Stimulated activated naive CD8-positive, alpha-beta T cell treated with anti-CD3 and anti-CD28 coated beads, Interleukin-15, Interleukin-2, amounts not matched to agents 100 ng/mL and 50 ng/mL, for 24 hours (primary cell): ENCODE results near the gene NT5DC4.
"Not testable (repeated sequence)": the region's sequence is repeated elsewhere in the genome, so short reads cannot be mapped to it uniquely, and the experiment has no call there.

Source experiments
- H3K27ac Mint-ChIP-seq: one replicate; pipeline ENCODE4 v1.8.0; 2021; ENCODE audit warnings: mild to moderate bottlenecking, mixed read lengths
- H3K27me3 Mint-ChIP-seq: one replicate; pipeline ENCODE4 v1.8.0; 2021; ENCODE audit warnings: mixed read lengths
- H3K36me3 Mint-ChIP-seq: one replicate; pipeline ENCODE4 v1.8.0; 2021; ENCODE audit warnings: low read depth, mixed read lengths
- H3K4me1 Mint-ChIP-seq: one replicate; pipeline ENCODE4 v1.8.0; 2021; ENCODE audit warnings: low read depth, mixed read lengths
- H3K4me3 Mint-ChIP-seq: one replicate; pipeline ENCODE4 v1.8.0; 2021; ENCODE audit warnings: mild to moderate bottlenecking, mixed read lengths
- H3K9me3 Mint-ChIP-seq: one replicate; pipeline ENCODE4 v1.8.0; 2021; ENCODE audit warnings: mixed read lengths

Gene NT5DC4

GRCh38 chr2:112712465-112712864 is 8.4 kb upstream of the NT5DC4 start:
- H3K4me1 Mint-ChIP-seq, result peaks cover 29% of the 10 kb centered on the region
- no peaks in the 10 kb centered on the region for H3K9me3 Mint-ChIP-seq
- H3K4me3 Mint-ChIP-seq, result no peak overlapping the region
- no peaks in the 10 kb centered on the region for H3K36me3 Mint-ChIP-seq
- no peak overlapping the region for H3K27ac Mint-ChIP-seq
- no peaks in the 10 kb centered on the region for H3K27me3 Mint-ChIP-seq

- no peaks in the 10 kb centered on the region for H3K9me3 Mint-ChIP-seq
- no peaks in the 10 kb centered on the region for H3K27me3 Mint-ChIP-seq
- H3K4me3 Mint-ChIP-seq, result no peak overlapping the region
- H3K36me3 Mint-ChIP-seq, result no peaks in the 10 kb centered on the region
- H3K4me1 Mint-ChIP-seq, result peaks cover 24% of the 10 kb centered on the region
- H3K27ac Mint-ChIP-seq, result no peak overlapping the region
Measured at GRCh38 chr2:112712903-112713584, 7.8 kb upstream of the NT5DC4 start.

GRCh38 chr2:112713585-112713925 is 7.3 kb upstream of the NT5DC4 start:
- Mint-ChIP-seq H3K27me3 (no peaks in the 10 kb centered on the region), H3K4me1 (peaks cover 18% of the 10 kb centered on the region), H3K36me3 (no peaks in the 10 kb centered on the region), H3K27ac (no peak overlapping the region), H3K9me3 (no peaks in the 10 kb centered on the region), H3K4me3 (no peak overlapping the region)

- Mint-ChIP-seq H3K36me3 (no peaks in the 10 kb centered on the region), H3K4me1 (peaks cover 15% of the 10 kb centered on the region), H3K9me3 (no peaks in the 10 kb centered on the region), H3K27ac (no peak overlapping the region), H3K27me3 (no peaks in the 10 kb centered on the region), H3K4me3 (no peak overlapping the region)
Measured at GRCh38 chr2:112713926-112714325, 6.9 kb upstream of the NT5DC4 start.

- H3K36me3 Mint-ChIP-seq, result no peaks in the 10 kb centered on the region
- no peak overlapping the region for H3K4me3 Mint-ChIP-seq
- peaks cover 12% of the 10 kb centered on the region for H3K4me1 Mint-ChIP-seq
- no peak overlapping the region for H3K27ac Mint-ChIP-seq
- H3K27me3 Mint-ChIP-seq, result no peaks in the 10 kb centered on the region
- no peaks in the 10 kb centered on the region for H3K9me3 Mint-ChIP-seq
Measured at GRCh38 chr2:112714331-112714730, 6.5 kb upstream of the NT5DC4 start.

- H3K4me1 Mint-ChIP-seq, result peaks cover 12% of the 10 kb centered on the region
- no peak overlapping the region for H3K4me3 Mint-ChIP-seq
- no peaks in the 10 kb centered on the region for H3K27me3 Mint-ChIP-seq
- H3K27ac Mint-ChIP-seq, result no peak overlapping the region
- H3K9me3 Mint-ChIP-seq, result no peaks in the 10 kb centered on the region
- no peaks in the 10 kb centered on the region for H3K36me3 Mint-ChIP-seq
Measured at GRCh38 chr2:112714836-112715631, 5.8 kb upstream of the NT5DC4 start.

- peaks cover 12% of the 10 kb centered on the region for H3K4me1 Mint-ChIP-seq
- not testable (repeated sequence) for H3K9me3 Mint-ChIP-seq, H3K4me3 Mint-ChIP-seq, H3K27me3 Mint-ChIP-seq, H3K27ac Mint-ChIP-seq, H3K36me3 Mint-ChIP-seq
Measured at GRCh38 chr2:112716094-112716493, 4.7 kb upstream of the NT5DC4 start.

GRCh38 chr2:112716826-112717352 is 3.9 kb upstream of the NT5DC4 start:
- peaks cover 12% of the 10 kb centered on the region for H3K4me1 Mint-ChIP-seq
- H3K36me3 Mint-ChIP-seq, result not testable (repeated sequence)

GRCh38 chr2:112718863-112719370 is 1.9 kb upstream of the NT5DC4 start:
- H3K4me3 Mint-ChIP-seq, result no peak overlapping the region
- no peaks in the 10 kb centered on the region for H3K4me1 Mint-ChIP-seq
- no peaks in the 10 kb centered on the region for H3K9me3 Mint-ChIP-seq
- H3K27me3 Mint-ChIP-seq, result no peaks in the 10 kb centered on the region
- no peak overlapping the region for H3K27ac Mint-ChIP-seq
- H3K36me3 Mint-ChIP-seq, result no peaks in the 10 kb centered on the region

More at GRCh38 chr2:112716826-112717352, 3.9 kb upstream of the NT5DC4 start:
- not testable (repeated sequence) for H3K27ac Mint-ChIP-seq, H3K27me3 Mint-ChIP-seq, H3K9me3 Mint-ChIP-seq, H3K4me3 Mint-ChIP-seq

GRCh38 chr2:112721819-112722522 is 1.2 kb downstream of the NT5DC4 start:
- Mint-ChIP-seq H3K27ac (no peak overlapping the region), H3K4me1 (no peaks in the 10 kb centered on the region), H3K9me3 (no peaks in the 10 kb centered on the region), H3K4me3 (no peak overlapping the region), H3K36me3 (no peaks in the 10 kb centered on the region), H3K27me3 (no peaks in the 10 kb centered on the region)

GRCh38 chr2:112722816-112723546 is 2.2 kb downstream of the NT5DC4 start:
- Mint-ChIP-seq H3K4me3 (no peak overlapping the region), H3K36me3 (no peaks in the 10 kb centered on the region), H3K27ac (no peak overlapping the region), H3K27me3 (no peaks in the 10 kb centered on the region), H3K9me3 (no peaks in the 10 kb centered on the region), H3K4me1 (no peaks in the 10 kb centered on the region)

- Mint-ChIP-seq H3K9me3 (no peaks in the 10 kb centered on the region), H3K4me3 (no peak overlapping the region), H3K36me3 (no peaks in the 10 kb centered on the region), H3K4me1 (no peaks in the 10 kb centered on the region), H3K27me3 (no peaks in the 10 kb centered on the region), H3K27ac (no peak overlapping the region)
Measured at GRCh38 chr2:112723547-112723940, 2.7 kb downstream of the NT5DC4 start.

- H3K4me3 Mint-ChIP-seq, result no peak overlapping the region
- no peaks in the 10 kb centered on the region for H3K4me1 Mint-ChIP-seq
- H3K36me3 Mint-ChIP-seq, result no peaks in the 10 kb centered on the region
- H3K27ac Mint-ChIP-seq, result no peak overlapping the region
- no peaks in the 10 kb centered on the region for H3K9me3 Mint-ChIP-seq
- no peaks in the 10 kb centered on the region for H3K27me3 Mint-ChIP-seq
Measured at GRCh38 chr2:112723995-112724394, 3.2 kb downstream of the NT5DC4 start.

GRCh38 chr2:112724591-112725525 is 4.0 kb downstream of the NT5DC4 start:
- Mint-ChIP-seq H3K27ac (no peak overlapping the region), H3K9me3 (no peaks in the 10 kb centered on the region), H3K36me3 (no peaks in the 10 kb centered on the region), H3K4me3 (no peak overlapping the region), H3K4me1 (no peaks in the 10 kb centered on the region), H3K27me3 (no peaks in the 10 kb centered on the region)
